B cell (primary cell): ENCODE results near the gene COL4A3. TPM values are rescaled to one million over a fixed set of nuclear protein-coding genes. Genes with fewer than 3 reads are reported as not detected.
"Not testable (repeated sequence)": the region's sequence is repeated elsewhere in the genome, so short reads cannot be mapped to it uniquely, and the experiment has no call there.

ENCODE experiments used
- ATAC-seq: fragments of 200-7000 bp; cut with Tn5 transposase; one replicate; pipeline ENCODE4 v1.10.0; 2021; ENCODE audit warnings: low read depth, mild to moderate bottlenecking, moderate number of reproducible peaks, moderate library complexity
- CTCF ChIA-PET: fragments of 350-600 bp; sonication (Branson Sonifier 250); formaldehyde crosslinking; loops from one replicate; lab custom pipeline; 2021; ENCODE audit warnings: antibody characterized with exemption, inconsistent platforms; lab: Charles Lee
- POLR2A ChIA-PET: fragments of 350-600 bp; sonication (Branson Sonifier 250); formaldehyde crosslinking; loops from one replicate; lab custom pipeline; 2021; ENCODE audit warnings: antibody characterized with exemption; lab: Charles Lee
- DNase-seq: peaks from one replicate; pipeline ENCODE4 v3.0.0; 2013
- H2AFZ ChIP-seq: 2 replicates; pipeline ENCODE4 v1.6.1; 2012; ENCODE audit warnings: mild to moderate bottlenecking, low read depth, low read length; ENCODE audit not compliant: insufficient read depth, poor library complexity, severe bottlenecking
- H3K27ac ChIP-seq, 2 donors: 1 replicate in 1 of 2; 2 replicates in 1 of 2; pipeline ENCODE4 v1.5.1; 2012 to 2013; ENCODE audit warnings: low read length in 2 of 2, mild to moderate bottlenecking in 2 of 2, moderate library complexity in 1 of 2
- H3K27me3 ChIP-seq, 4 experiments: fragments of 200-600 bp in 1 of 4; sonication (generic) in 1 of 4; replicated peaks in 1 of 4; 1 replicate in 2 of 4; 2 replicates in 2 of 4; pipeline versions ENCODE4 v1.6.1 to v1.7.0; 2013 to 2016; ENCODE audit warnings: low read length in 3 of 4, mild to moderate bottlenecking in 2 of 4, mixed read lengths in 1 of 4, moderate library complexity in 1 of 4; ENCODE audit not compliant: insufficient read depth in 4 of 4, control insufficient read depth in 3 of 4; ENCODE audit errors: control extremely low read depth in 1 of 4
- H3K36me3 ChIP-seq, 2 experiments: replicated peaks in 1 of 2; 1 replicate in 1 of 2; 2 replicates in 1 of 2; pipeline versions ENCODE4 v1.6.1 to v1.7.1; 2013; ENCODE audit warnings: low read length in 1 of 2; ENCODE audit not compliant: insufficient read depth in 2 of 2, control insufficient read depth in 1 of 2; ENCODE audit errors: control extremely low read depth in 1 of 2, extremely low read depth in 1 of 2
- H3K4me1 ChIP-seq, 2 donors: fragments of 200-600 bp in 1 of 2; sonication (generic) in 1 of 2; 1 replicate in 1 of 2; 2 replicates in 1 of 2; pipeline versions ENCODE4 v1.5.1 to v1.6.1; 2013 to 2017; ENCODE audit warnings: low read length in 2 of 2; ENCODE audit not compliant: control insufficient read depth in 2 of 2, insufficient read depth in 2 of 2
- H3K4me2 ChIP-seq: replicated peaks from 2 replicates; pipeline ENCODE3; 2012; ENCODE audit warnings: mild to moderate bottlenecking, low read depth, low read length; ENCODE audit not compliant: poor library complexity, severe bottlenecking
- H3K4me3 ChIP-seq, 5 experiments: fragments of 200-600 bp in 1 of 5; sonication (generic) in 1 of 5; 1 replicate in 3 of 5; 2 replicates in 2 of 5; pipeline versions ENCODE4 v1.5.1 to v1.7.0; 2011 to 2016; ENCODE audit warnings: low read length in 4 of 5, mild to moderate bottlenecking in 4 of 5, low read depth in 2 of 5, control low read depth in 1 of 5, moderate library complexity in 1 of 5; ENCODE audit not compliant: insufficient read depth in 1 of 5; ENCODE audit errors: control extremely low read depth in 1 of 5, extremely low read depth in 1 of 5
- H3K79me2 ChIP-seq: fragments of 200-600 bp; sonication (generic); one replicate; pipeline ENCODE4 v1.6.0; 2016; ENCODE audit warnings: low read length; ENCODE audit not compliant: control insufficient read depth, insufficient read depth
- H3K9ac ChIP-seq: fragments of 200-600 bp; sonication (generic); 2 replicates; pipeline ENCODE4 v1.6.1; 2017; ENCODE audit warnings: mild to moderate bottlenecking, low read length, moderate library complexity
- H3K9me3 ChIP-seq, 3 donors: one replicate each; pipeline versions ENCODE4 v1.6.1 to v1.7.1; 2013; ENCODE audit warnings: low read length in 2 of 3; ENCODE audit not compliant: control insufficient read depth in 2 of 3, insufficient read depth in 1 of 3; ENCODE audit errors: control extremely low read depth in 1 of 3
- H4K20me1 ChIP-seq: 2 replicates; pipeline ENCODE4 v1.6.0; 2012; ENCODE audit warnings: mild to moderate bottlenecking, low read length; ENCODE audit not compliant: insufficient read depth, control insufficient read depth, poor library complexity, severe bottlenecking
- H3K27ac Mint-ChIP-seq: one replicate; pipeline ENCODE4 v1.8.0; 2021; ENCODE audit warnings: mixed read lengths
- H3K27me3 Mint-ChIP-seq: one replicate; pipeline ENCODE4 v1.8.0; 2021; ENCODE audit warnings: mixed read lengths
- H3K4me1 Mint-ChIP-seq: one replicate; pipeline ENCODE4 v1.8.0; 2021; ENCODE audit warnings: mixed read lengths
- H3K4me3 Mint-ChIP-seq: one replicate; pipeline ENCODE4 v1.8.0; 2021; ENCODE audit warnings: mixed read lengths
- H3K9me3 Mint-ChIP-seq: one replicate; pipeline ENCODE4 v1.8.0; 2022; ENCODE audit warnings: mixed read lengths; ENCODE audit not compliant: insufficient read depth
- EZH2 ChIP-seq: IDR thresholded peaks from 2 replicates; pipeline ENCODE4 v1.6.1; 2012; ENCODE audit warnings: borderline replicate concordance, low read depth, mild to moderate bottlenecking, moderate library complexity, low read length; ENCODE audit not compliant: insufficient read depth, poor library complexity, severe bottlenecking
- WGBS: methylation state at CpG from one replicate; pipeline ENCODE4 v1.1.5; 2013; ENCODE audit warnings: missing lambda C conversion rate; ENCODE audit not compliant: insufficient coverage; 5-methylcytosine and 5-hydroxymethylcytosine counted together
- intact Hi-C: fragments of 100-400 bp; cut with micrococcal nuclease; formaldehyde crosslinking; loops from one replicate; pipeline ENCODE4 v1.10.0; 2022
- polyA plus RNA-seq: library from polyadenylated mRNA; depleted of rRNA; stranded (reverse); fragments of >200 nt; gene quantifications from 2 replicates; pipeline ENCODE4 v1.2.3, GENCODE V29; 2012
- total RNA-seq, 2 donors: library from RNA; stranded (reverse); fragments of 120-200 nt in 1 of 2; gene quantifications; 1 replicate in 1 of 2; 2 replicates in 1 of 2; pipeline versions ENCODE4 v1.2.3 to v1.2.4, GENCODE V29; 2013 to 2022
- TF ChIP-seq, protein P1 (sequence below): fragments of 200-600 bp; IDR thresholded peaks from one replicate; pipeline ENCODE4 v1.8.0; 2022; ENCODE audit warnings: antibody characterized with exemption, mild to moderate bottlenecking

The COL4A3 gene
- total and polyA plus RNA-seq, 2 donors (not counting 1 experiment from before 2014, with no cell fraction given) = 33.4 to 45.9 TPM

DNA sequence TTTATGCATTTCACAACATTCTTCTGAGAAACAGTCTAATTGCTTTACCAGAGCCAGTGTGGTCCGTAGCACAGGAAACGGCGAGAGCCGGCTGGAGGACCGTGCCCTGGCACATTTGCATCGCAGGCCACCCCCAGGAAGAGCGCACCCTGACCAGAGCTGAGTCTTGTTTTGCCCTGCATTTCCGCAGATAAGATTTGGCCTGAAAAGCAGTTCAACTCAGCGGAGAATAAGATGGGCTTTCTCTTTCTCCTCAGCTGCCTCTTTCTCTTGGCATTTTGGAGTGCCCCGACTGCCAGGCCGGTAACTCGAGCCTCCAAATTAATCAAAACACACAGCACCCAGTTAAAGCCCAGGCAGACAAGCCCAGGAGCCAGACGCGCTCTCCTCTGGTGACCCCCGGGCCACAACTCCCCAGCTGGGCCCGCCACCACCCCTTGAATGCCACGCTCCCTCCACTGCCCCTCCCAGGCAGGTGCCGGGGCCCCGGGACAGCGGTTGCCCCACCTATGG is 883 bp upstream of the COL4A3 start:
- WGBS = 3% methylated on average over 20 of the region's 20 CpGs
- ChIA-PET CTCF (interaction anchor here (0.7 to 1.3 kb wide), 5 partner anchors 30 to 171 kb away, joined by 3 to 4 read pairs (median 3); no protein-coding TSS in a partner anchor), POLR2A (no interaction called here)
- Histone ChIP-seq H3K27me3 (peaks cover 0 to 5% (median 0%) of the 10 kb centered on the region in 4 experiments), H3K9me3 (peaks cover 0 to 2% (median 0%) of the 10 kb centered on the region in 3 donors), H3K4me1 (peaks cover 8 to 22% of the 10 kb centered on the region in 2 donors), H2AFZ (peak overlapping the region; percentile 83), H3K4me2 (peak overlapping the region; percentile 80), H3K9ac (peak overlapping the region; percentile 70), H3K79me2 (no peaks in the 10 kb centered on the region), H3K36me3 (no peaks in the 10 kb centered on the region), H3K4me3 (peak overlapping the region in 4 of 5 experiments; percentile 48 to 71 (median 60)), H3K27ac (peak overlapping the region; percentile 52 to 53), H4K20me1 (no peaks in the 10 kb centered on the region)
- H3K4me1 Mint-ChIP-seq = peaks cover 38% of the 10 kb centered on the region
- peak overlapping the region; percentile 92 for H3K27ac Mint-ChIP-seq
- no peak for TF ChIP-seq EZH2
- TF ChIP-seq, protein P1, sequence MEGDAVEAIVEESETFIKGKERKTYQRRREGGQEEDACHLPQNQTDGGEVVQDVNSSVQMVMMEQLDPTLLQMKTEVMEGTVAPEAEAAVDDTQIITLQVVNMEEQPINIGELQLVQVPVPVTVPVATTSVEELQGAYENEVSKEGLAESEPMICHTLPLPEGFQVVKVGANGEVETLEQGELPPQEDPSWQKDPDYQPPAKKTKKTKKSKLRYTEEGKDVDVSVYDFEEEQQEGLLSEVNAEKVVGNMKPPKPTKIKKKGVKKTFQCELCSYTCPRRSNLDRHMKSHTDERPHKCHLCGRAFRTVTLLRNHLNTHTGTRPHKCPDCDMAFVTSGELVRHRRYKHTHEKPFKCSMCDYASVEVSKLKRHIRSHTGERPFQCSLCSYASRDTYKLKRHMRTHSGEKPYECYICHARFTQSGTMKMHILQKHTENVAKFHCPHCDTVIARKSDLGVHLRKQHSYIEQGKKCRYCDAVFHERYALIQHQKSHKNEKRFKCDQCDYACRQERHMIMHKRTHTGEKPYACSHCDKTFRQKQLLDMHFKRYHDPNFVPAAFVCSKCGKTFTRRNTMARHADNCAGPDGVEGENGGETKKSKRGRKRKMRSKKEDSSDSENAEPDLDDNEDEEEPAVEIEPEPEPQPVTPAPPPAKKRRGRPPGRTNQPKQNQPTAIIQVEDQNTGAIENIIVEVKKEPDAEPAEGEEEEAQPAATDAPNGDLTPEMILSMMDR = no peak
- no peak for DNase-seq
- intact Hi-C loops = loop anchor here (5.0 kb wide), 1 partner anchor 159 kb away; no protein-coding TSS in a partner anchor
- no peaks in the 10 kb centered on the region for H3K9me3 Mint-ChIP-seq
- H3K4me3 Mint-ChIP-seq = peak overlapping the region; percentile 93
- H3K27me3 Mint-ChIP-seq = peaks cover 3% of the 10 kb centered on the region
- ATAC-seq = peak; percentile 38

DNA sequence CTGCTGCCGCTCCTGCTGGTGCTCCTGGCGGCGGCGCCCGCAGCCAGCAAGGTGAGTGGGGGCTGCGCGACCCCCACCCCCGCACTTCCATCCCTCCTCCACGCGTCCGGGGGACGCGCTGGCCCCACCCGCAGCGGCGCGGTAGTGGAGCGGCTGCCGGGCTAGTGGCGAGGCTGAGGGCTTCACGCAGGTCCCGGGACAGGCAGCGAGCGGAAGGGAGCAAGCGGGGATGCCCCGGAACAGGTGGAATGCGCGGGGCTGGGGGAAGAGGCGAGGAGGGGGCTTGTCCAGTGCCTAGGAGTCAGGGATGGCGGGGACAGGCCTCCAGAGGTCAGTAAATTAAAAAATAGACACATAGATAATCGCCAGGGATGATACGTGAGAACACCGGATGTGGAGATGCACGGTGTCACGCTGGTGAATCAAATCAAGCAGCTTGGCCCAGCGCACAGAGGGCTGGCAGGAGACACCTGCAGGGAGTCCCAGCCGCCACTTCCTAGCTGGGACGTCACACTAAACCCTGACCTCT is 403 bp downstream of the COL4A3 start:
- Histone ChIP-seq H3K36me3 (no peaks in the 10 kb centered on the region), H3K27ac (peak overlapping the region; percentile 52 to 62), H3K9me3 (no peaks in the 10 kb centered on the region), H3K4me3 (peak overlapping the region in 4 of 5 experiments; percentile 48 to 71 (median 60)), H3K4me2 (peak overlapping the region; percentile 80), H2AFZ (peak overlapping the region; percentile 83), H3K79me2 (no peaks in the 10 kb centered on the region), H3K27me3 (peaks cover 0 to 5% (median 0%) of the 10 kb centered on the region in 4 experiments), H4K20me1 (no peaks in the 10 kb centered on the region), H3K4me1 (peaks cover 8 to 22% of the 10 kb centered on the region in 2 donors), H3K9ac (peak overlapping the region; percentile 70)
- DNase-seq (peak; percentile 66), ATAC-seq (peak; percentile 40)
- peak overlapping the region; percentile 93 for H3K27ac Mint-ChIP-seq
- peaks cover 38% of the 10 kb centered on the region for H3K4me1 Mint-ChIP-seq
- 2% methylated on average over 36 of the region's 38 CpGs for WGBS
- ChIA-PET POLR2A (no interaction called here), CTCF (no interaction called here)
- intact Hi-C loops = loop anchor here (5.0 kb wide), 1 partner anchor 157 kb away; no protein-coding TSS in a partner anchor
- H3K27me3 Mint-ChIP-seq = peaks cover 3% of the 10 kb centered on the region
- TF ChIP-seq EZH2 = no peak
- TF ChIP-seq, protein P1 = no peak
- no peaks in the 10 kb centered on the region for H3K9me3 Mint-ChIP-seq
- H3K4me3 Mint-ChIP-seq = peak overlapping the region; percentile 93

DNA sequence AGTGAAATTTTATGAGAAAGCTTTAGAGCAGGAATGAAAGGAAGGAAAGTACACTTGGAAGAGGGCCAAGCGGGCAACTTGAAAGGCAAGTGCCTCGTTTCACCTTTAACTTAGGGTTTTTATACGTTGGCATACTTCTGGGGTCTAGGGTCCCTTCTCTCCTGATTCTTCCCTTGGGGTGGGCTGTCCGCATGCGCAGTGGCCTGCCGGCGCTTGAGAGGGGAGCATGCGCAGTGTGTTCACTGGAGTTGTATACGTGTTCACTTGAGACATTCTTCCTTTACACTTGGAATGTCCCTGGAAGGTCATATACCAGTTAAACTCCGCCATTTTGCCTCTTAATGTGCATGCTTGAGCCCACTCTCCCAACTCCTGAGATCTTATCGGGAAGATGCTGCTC is 7.4 kb downstream of the COL4A3 start:
- H3K4me2 ChIP-seq, H3K9ac ChIP-seq, DNase-seq, H3K36me3 ChIP-seq, H3K4me3 Mint-ChIP-seq, H3K27me3 ChIP-seq, CTCF ChIA-PET, H3K4me1 ChIP-seq, H3K27ac Mint-ChIP-seq, intact Hi-C loops, H3K27me3 Mint-ChIP-seq, H2AFZ ChIP-seq, H3K4me1 Mint-ChIP-seq, H3K4me3 ChIP-seq, H3K9me3 ChIP-seq, H3K27ac ChIP-seq, H4K20me1 ChIP-seq, H3K79me2 ChIP-seq, ATAC-seq, H3K9me3 Mint-ChIP-seq: not testable (repeated sequence)
- WGBS = 100% methylated on average over 10 of the region's 11 CpGs
- POLR2A ChIA-PET = interaction anchor here (0.7 kb wide), 1 partner anchor 12 kb away, joined by 5 read pairs; no protein-coding TSS in a partner anchor
